Fibroblast of mammary gland (primary cell): ENCODE data around the gene GPR65.

Experiments
- DNase-seq: peaks from one replicate; pipeline ENCODE4 v3.0.0-alpha.2; 2010; ENCODE audit warnings: low read depth
- H3K4me3 ChIP-seq: 2 replicates; pipeline ENCODE4 v1.5.1; 2011; ENCODE audit warnings: low read depth, mild to moderate bottlenecking, low read length, moderate library complexity; ENCODE audit not compliant: control insufficient read depth
- TF ChIP-seq, protein P1 (sequence below): conservative IDR thresholded peaks from 2 replicates; pipeline ENCODE4 v1.5.1; 2011; ENCODE audit warnings: low read depth, low read length, inconsistent platforms; ENCODE audit not compliant: control insufficient read depth, insufficient read depth

The GPR65 gene

DNA sequence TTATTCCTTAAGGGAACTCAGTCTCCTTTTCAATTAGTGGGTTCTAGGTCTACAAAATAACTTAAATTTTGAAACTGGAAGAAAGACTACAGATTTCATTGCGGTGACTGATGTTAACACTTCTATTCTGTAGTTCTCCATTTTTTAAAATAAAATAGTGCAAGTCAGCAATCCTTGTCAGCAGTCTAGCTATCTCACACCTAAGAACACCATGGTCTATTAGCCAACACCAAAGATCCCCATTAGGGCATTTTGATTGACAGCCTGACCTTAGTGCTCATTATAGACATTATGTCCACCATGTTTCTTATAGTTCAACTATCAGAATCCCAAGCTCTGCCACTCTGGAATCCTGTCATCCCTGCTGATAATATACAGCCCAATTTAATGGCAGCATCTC, 27.4 kb downstream of the GPR65 start:
- no peak for DNase-seq
- TF ChIP-seq, protein P1, sequence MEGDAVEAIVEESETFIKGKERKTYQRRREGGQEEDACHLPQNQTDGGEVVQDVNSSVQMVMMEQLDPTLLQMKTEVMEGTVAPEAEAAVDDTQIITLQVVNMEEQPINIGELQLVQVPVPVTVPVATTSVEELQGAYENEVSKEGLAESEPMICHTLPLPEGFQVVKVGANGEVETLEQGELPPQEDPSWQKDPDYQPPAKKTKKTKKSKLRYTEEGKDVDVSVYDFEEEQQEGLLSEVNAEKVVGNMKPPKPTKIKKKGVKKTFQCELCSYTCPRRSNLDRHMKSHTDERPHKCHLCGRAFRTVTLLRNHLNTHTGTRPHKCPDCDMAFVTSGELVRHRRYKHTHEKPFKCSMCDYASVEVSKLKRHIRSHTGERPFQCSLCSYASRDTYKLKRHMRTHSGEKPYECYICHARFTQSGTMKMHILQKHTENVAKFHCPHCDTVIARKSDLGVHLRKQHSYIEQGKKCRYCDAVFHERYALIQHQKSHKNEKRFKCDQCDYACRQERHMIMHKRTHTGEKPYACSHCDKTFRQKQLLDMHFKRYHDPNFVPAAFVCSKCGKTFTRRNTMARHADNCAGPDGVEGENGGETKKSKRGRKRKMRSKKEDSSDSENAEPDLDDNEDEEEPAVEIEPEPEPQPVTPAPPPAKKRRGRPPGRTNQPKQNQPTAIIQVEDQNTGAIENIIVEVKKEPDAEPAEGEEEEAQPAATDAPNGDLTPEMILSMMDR = no peak
- no peak overlapping the region for H3K4me3 ChIP-seq

DNA sequence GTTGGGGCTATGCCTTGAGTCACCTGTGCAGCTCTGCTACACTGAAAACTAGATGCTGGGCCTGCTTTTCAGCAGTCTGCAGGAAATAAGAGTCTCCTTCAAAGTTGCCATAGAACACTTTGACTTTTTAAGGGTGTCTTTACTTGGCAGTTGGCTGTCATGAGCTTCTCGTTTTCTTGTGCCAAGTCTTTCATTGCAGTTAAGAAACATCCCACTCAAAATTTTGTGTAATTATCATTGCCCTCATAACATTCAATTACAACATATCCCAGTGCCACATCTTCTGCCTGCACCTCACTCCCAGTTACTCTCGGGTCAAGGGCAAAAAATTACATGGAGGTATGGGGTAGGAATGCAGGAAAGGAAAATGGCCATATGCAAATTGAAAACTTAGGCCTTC, 29.1 kb downstream of the GPR65 start:
- no peak for DNase-seq
- TF ChIP-seq, protein P1 = no peak

DNA sequence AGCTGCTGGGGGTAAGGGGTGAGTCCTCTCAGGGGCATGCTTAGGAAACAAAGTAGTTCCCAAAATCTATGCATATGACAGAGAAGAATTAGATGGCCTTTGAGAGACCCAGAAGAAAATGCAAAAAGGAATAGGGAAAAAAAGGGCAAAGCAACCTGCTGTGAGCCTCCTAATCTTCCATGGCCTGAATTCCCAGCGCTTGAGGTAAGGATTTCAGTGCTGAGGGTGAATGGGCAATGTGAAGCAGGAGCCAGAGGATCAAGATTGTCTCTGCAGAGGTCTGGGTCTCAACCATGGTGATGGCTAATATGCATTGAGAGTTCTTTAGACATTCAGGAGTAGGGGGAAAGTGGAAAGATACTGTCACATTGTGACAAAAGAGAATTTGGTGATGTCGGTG, 31.5 kb downstream of the GPR65 start:
- TF ChIP-seq, protein P1 = no peak
- DNase-seq = no peak
- H3K4me3 ChIP-seq = no peak overlapping the region

More for the DNA sequence above, 29.1 kb downstream of the GPR65 start:
- no peak overlapping the region for H3K4me3 ChIP-seq

DNA sequence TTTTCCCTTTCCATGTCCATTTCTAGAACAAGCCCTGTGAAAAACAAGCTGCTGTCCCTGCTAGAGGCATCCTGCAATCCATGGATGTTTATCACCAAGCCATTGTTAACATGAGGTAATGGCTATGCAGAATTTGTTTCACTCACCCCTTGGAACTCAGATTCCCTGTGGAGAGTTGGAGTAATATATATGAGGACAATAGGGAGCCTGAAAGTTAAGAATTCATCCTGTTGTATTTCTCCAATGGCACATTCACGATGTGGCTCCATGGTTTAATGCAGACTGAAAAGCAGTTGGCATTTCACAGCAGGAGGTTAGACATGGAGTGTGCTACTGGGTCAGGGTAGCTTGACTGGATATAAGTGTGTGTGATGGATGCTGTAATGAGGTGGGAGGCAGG, 32.4 kb downstream of the GPR65 start:
- DNase-seq = no peak
- TF ChIP-seq, protein P1 = no peak
- H3K4me3 ChIP-seq = no peak overlapping the region

DNA sequence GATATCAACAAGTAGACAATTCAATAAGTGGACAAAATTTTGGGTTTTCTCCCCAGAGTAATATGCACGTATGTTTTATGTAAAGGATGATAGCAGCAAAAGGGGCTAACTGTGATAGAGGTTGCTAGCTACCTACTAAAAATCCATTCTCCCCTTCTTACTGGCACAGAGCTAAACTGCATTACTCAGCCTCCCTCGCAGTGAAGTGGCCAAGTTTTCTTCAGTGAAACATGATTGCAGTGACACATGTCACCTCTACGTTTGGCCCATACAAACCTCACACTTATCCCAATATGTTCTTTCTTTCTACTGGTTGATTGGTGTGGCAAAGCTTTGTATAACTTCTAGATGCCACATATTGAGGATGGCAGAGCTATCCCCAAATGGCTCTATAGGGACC, 34.3 kb downstream of the GPR65 start:
- DNase-seq = no peak
- no peak overlapping the region for H3K4me3 ChIP-seq
- TF ChIP-seq, protein P1 = no peak

DNA sequence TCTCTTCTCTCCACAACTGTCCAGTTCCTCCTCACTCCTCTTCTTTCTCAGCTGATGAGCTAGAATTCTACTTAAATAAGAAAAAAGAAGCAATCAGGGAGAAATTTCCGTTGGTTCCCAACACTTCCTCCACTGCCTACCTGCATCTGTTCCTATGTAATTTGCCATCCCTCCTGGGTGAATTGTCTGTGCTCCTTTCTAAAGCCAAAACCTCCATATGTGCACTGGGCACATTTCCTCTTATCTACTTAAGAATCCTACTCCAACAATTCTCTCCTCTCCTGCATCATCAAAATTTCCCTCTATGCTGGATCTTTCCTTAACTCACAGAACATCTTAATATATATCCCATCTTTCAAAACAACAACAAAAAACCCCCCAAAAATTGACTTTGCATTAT, 35.2 kb downstream of the GPR65 start:
- no peak for DNase-seq
- H3K4me3 ChIP-seq = no peak overlapping the region
- TF ChIP-seq, protein P1 = no peak
